GM18951 (cell line): ENCODE measurements around the gene SIX6.

ENCODE experiments used
- POLR2A ChIP-seq: IDR thresholded peaks from 4 replicates; pipeline ENCODE4 v1.6.1; 2011; ENCODE audit warnings: mild to moderate bottlenecking; ENCODE audit not compliant: insufficient read length, insufficient read depth; ENCODE audit errors: extremely low read depth
- in situ Hi-C: fragments of 300-500 bp; cut with MboI; formaldehyde crosslinking; loops from one replicate; pipeline ENCODE4 v1.12.0; 2022; ENCODE audit warnings: low sequenced_read_pairs, mixed read lengths, inconsistent platforms; ENCODE audit not compliant: unreplicated experiment

The SIX6 gene

DNA sequence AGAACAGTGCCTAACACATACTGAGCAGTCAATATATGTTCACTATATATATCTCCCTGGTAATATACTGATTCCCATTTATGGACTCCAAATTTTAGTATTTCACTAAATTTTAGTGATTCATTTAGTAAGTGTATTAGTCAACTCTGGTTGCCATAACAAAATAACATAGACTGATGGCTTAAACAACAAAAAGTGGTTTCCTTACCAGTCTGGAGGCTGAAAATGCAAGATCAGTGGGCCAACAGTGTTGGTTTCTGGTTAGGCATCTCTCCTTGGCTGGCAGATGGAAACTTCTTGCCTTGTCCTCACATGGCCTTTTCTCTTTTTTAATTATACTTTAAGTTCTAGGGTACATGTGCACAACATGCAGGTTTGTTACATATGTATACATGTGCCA is 28.7 kb downstream of the SIX6 start:
- TF ChIP-seq POLR2A = no peak
- in situ Hi-C loops = no loop called here

DNA sequence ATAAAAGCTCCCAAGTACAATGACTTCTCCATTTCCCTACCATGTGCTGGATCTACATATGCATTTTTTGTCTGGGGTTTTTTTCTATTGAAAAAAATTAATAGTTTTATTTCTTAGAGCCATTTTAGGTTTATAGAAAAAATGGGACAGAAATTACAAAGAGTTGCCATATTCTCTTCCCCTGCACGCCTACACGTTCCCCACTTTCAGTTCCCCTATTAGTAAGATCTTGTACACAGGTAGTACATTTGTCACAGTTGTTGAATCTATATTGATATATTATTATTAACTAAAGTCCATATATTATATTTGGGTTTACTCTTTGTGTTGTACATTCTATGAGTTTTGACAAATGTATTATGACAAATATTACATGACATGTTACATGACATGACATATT is 35.7 kb downstream of the SIX6 start:
- in situ Hi-C loops = no loop called here
- no peak for TF ChIP-seq POLR2A

DNA sequence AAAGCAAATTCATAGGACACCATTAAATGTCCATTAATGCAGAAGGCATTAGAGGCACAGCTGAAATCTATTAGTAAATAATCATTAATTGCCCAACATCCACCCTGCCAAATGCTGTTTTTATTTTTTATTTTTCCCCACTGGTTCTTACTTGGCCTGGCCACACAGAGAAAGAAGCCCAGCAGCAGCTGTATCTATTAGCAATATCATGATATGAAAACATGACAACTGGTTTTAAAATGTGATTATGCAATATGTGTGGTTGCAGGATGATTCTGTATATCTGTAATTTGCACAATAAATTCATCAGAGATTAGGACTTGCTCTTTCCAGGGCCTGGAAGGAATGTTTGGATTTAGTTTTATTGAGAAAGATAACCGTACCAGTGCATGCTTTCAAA is 44.9 kb downstream of the SIX6 start:
- in situ Hi-C loops = loop anchor here (5.0 to 25.0 kb wide), 3 partner anchors 199 to 492 kb away; no protein-coding TSS in a partner anchor
- TF ChIP-seq POLR2A = no peak

DNA sequence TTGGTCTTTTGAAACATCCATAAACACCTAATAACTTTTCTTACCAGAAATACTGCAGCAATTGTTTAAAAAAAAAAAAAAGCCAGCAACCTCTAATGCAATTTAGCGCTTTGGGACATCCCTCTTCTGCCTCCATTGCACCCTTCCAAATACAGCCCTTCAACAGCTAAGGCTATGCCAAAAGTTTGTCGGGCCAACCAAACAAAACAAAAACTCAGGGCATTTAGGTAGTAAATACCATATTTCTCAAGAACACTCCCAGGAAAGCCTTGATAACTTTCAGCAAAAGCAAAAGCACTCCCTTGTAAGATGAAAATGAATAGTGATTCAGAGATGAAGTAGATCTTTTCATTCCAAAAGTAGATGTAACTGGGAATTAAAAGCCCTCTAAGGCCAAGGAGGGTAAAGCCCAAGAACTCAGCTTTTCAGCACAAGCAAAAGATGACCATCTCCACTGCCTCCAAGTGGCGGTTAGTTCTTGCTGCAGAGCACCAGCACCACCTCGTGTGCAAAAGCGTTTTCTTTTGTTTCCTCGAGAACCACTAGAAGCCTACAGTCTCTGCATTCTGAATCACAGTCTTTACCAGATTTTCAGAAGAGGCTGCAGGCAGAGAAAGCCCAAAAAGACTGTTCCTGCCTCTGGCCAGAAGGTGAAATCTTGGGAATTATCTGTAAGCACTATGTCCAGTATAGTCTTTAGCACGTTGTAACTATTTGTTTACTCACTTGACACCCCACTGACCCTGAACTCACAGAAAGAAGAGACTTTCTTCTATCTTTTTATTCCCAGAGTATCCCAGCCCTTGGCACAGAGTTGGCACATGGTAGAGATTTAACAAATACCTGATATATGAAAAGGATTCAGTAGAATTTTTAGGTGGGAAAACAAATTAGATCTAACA is 53.1 kb downstream of the SIX6 start:
- in situ Hi-C loops = loop anchor here (25.0 kb wide), 1 partner anchor 500 kb away; no protein-coding TSS in a partner anchor
- no peak for TF ChIP-seq POLR2A
